RWPE1 (cell line): ENCODE results near the gene CDC14A.

Experiments used
- CTCF ChIA-PET: fragments of 350-600 bp; sonication (Branson Sonifier 250); formaldehyde crosslinking; extraction: SDS; loops from one replicate; lab custom pipeline; 2021; lab: Yijun Ruan, JAX
- POLR2A ChIA-PET: fragments of 400-600 bp; formaldehyde crosslinking; extraction: SDS; loops from one replicate; lab custom pipeline; 2020; ENCODE audit warnings: antibody characterized with exemption; ENCODE audit not compliant: low non-redundant PET; lab: Yijun Ruan, JAX
- DNase-seq: peaks from one replicate; pipeline ENCODE4 v3.0.0; 2012; ENCODE audit warnings: low spot score
- H3K27ac ChIP-seq: fragments of 450-650 bp; 2 replicates; pipeline ENCODE4 v1.5.1; 2017
- TF ChIP-seq, protein P1 (sequence below): fragments of 450-650 bp; conservative IDR thresholded peaks from 2 replicates; pipeline ENCODE4 v1.5.1; 2017; ENCODE audit warnings: low read depth, mild to moderate bottlenecking

The CDC14A gene

DNA sequence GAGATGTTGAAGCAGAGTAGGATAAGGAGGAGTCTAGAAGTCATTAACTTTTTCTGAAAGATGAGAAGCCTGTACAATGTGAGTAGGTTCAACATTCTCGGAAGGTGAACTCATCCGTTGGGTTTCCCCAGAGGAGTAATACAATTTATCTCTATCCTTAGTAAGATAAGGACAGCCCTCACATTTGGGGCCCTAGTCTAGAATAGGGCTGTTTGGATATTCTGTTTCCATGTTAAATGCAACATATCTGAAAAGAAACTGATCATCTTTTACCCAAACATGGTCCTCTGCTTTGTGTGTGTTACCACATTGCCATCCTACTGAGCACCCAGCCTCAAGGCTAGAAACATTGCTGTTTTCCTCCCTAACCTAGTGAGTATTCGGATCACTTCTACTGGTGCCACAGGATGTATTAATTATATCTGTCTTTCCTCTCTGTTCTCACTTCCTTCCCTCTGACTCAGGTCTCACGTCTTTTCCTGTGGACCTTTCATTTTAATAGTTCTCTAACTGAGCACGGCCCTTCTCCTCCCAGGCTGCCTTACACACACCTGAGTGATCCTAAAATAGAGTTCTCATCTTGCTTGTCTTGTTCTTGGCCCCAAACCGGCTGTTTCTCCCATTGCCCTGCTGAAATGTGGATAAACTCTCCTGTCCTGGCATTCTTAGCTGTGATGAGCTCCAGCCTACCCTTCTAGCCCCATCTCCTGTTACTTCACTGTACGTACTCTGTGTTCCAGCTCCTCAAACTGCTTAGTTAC is 91.7 kb downstream of the CDC14A start:
- CTCF ChIA-PET = no interaction called here
- no peak overlapping the region for H3K27ac ChIP-seq
- TF ChIP-seq, protein P1, sequence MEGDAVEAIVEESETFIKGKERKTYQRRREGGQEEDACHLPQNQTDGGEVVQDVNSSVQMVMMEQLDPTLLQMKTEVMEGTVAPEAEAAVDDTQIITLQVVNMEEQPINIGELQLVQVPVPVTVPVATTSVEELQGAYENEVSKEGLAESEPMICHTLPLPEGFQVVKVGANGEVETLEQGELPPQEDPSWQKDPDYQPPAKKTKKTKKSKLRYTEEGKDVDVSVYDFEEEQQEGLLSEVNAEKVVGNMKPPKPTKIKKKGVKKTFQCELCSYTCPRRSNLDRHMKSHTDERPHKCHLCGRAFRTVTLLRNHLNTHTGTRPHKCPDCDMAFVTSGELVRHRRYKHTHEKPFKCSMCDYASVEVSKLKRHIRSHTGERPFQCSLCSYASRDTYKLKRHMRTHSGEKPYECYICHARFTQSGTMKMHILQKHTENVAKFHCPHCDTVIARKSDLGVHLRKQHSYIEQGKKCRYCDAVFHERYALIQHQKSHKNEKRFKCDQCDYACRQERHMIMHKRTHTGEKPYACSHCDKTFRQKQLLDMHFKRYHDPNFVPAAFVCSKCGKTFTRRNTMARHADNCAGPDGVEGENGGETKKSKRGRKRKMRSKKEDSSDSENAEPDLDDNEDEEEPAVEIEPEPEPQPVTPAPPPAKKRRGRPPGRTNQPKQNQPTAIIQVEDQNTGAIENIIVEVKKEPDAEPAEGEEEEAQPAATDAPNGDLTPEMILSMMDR = no peak
- POLR2A ChIA-PET = no interaction called here
- no peak for DNase-seq

DNA sequence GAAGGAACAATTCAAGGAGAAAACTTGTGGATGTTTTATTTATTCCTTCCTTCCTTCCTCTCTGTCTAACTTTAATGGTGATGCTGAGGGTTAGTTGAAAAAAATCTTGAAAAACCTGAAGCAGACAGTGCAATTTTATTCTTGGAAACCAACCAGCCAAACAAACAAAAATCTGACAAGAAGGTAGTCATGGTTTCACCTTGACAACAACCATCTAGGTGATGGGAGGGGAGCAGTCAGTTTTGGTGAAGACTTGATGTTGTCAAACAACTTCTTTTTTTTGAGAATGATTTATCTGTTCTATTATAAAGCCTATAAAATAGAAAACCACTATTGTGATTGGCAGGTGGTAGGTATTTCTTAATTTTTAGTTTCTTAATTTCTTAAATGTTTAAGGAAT is 93.3 kb downstream of the CDC14A start:
- DNase-seq = no peak
- CTCF ChIA-PET = interaction anchor here (0.5 to 0.6 kb wide), 2 partner anchors 14 to 292 kb away, joined by 3 read pairs; no protein-coding TSS in a partner anchor
- POLR2A ChIA-PET = no interaction called here
- no peak overlapping the region for H3K27ac ChIP-seq
- TF ChIP-seq, protein P1 = no peak

DNA sequence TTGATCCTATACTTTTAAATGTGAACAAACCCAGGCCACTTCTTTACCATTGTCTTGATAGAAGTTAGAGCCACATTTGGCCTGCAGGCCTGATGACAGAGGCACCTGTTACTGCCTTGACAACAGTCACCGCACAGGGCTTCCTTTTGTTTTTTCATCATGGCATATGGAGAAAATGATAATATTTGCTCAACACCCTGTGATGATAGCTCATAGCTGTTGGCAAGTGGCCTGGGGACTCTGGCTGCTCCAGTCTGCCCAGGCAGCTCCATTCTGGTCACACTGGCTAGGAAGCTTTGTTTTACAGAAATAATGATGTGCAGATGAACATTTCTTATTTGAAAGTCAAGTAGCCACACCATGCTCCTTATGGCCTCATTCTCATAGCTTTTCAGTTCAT is 96.1 kb downstream of the CDC14A start:
- no peak for DNase-seq
- TF ChIP-seq, protein P1 = no peak
- CTCF ChIA-PET = interaction anchor here (1.3 kb wide), 1 partner anchor 15 kb away, joined by 4 read pairs; no protein-coding TSS in a partner anchor
- POLR2A ChIA-PET = no interaction called here
- no peak overlapping the region for H3K27ac ChIP-seq

- DNase-seq = no peak
- CTCF ChIA-PET = interaction anchor here (0.6 kb wide), 1 partner anchor 493 kb away, joined by 4 read pairs; no protein-coding TSS in a partner anchor
- POLR2A ChIA-PET = no interaction called here
- TF ChIP-seq, protein P1 = no peak
- H3K27ac ChIP-seq = no peak overlapping the region
Observed at GRCh38 chr1:100449477-100449876, 97.2 kb downstream of the CDC14A start.

DNA sequence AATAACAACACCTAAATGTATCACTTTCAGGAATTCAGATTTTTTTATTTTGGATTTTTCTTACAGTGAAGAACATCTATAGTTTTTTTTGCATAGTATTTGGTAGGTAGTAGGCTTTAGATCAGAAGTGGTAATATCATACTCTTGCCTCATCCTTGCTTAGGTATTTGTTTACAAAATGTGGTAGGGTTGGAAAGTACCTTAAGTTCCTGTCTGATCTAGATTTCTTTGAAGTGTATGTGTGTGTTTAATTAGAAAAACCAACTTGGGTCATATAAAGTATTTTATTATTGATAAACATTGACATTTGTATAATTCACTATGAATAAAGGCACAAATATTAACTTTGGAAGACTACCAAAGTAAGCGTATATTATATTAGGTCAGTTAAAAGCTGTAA is 100.3 kb downstream of the CDC14A start:
- no peak overlapping the region for H3K27ac ChIP-seq
- CTCF ChIA-PET = interaction anchor here (0.6 kb wide), 1 partner anchor 300 kb away, joined by 3 read pairs; no protein-coding TSS in a partner anchor
- TF ChIP-seq, protein P1 = no peak
- no peak for DNase-seq
- POLR2A ChIA-PET = no interaction called here

DNA sequence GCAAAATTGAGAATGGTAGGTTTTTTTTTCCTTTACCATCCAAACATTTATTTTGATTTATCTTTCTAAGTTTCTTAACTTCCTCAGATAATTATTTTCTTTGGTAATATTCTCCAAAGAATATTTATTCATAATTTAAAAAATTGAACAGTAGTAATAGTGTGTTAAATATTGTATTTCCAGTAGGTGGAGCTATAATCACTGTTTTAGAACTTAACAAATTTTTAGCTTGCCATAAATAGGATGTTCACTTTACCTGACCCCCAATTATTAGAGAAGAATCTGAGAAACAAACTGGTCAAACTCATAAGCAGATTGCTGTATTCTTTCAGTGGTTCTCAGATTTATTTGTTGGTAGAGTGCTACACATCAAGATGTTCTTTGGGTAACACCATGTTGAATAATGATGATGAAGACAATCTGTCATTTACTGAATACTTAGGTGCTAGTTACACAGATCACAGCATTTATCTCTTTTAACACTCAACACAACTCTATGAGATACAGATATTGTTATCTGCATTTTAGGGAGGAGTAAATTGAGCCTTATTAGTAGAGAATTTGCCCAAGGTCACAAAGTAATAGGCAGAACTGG is 103.3 kb downstream of the CDC14A start:
- ChIA-PET CTCF (interaction anchor here (0.6 to 1.3 kb wide), 8 partner anchors 9 to 1033 kb away, joined by 3 to 9 read pairs (median 4); partner anchors contain the start of gene CDC14A), POLR2A (no interaction called here)
- DNase-seq = peak; percentile 12
- H3K27ac ChIP-seq = no peak overlapping the region
- TF ChIP-seq, protein P1 = peak; percentile 67
